Erythroblast (primary cell): ENCODE data around the gene AUTS2.

Experiments used
- GATA1 ChIP-seq: IDR thresholded peaks from 2 replicates; pipeline ENCODE4 v1.6.1; 2011; ENCODE audit warnings: low read depth, mild to moderate bottlenecking, control low read depth, low read length, moderate library complexity
- POLR2A ChIP-seq: IDR thresholded peaks from 2 replicates; pipeline ENCODE4 v1.6.1; 2011; ENCODE audit warnings: mild to moderate bottlenecking, low read length

DNA sequence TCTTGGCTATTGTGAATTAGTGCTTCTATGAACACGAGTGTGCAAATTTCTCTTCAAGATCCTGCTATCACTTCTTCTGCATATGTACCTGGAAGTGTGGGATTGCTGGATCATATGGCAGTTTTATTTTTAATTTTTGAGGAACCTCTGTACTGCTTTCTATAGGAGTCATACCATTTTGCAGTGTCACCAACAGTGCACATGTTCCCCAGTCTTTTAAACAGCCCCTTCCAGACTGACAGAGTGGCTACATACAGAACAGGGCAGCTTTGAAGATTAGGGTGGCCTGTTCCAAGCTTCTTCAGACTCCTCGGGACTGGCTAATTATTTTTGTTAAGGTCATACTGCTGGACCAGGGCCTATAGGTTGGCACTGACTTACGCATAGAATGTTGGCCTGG, 82.9 kb downstream of the AUTS2 start:
- TF ChIP-seq POLR2A: no peak
- TF ChIP-seq GATA1: no peak
